HCT116 (cell line): ENCODE data around the gene SPCS3. TPM values are rescaled to one million over a fixed set of nuclear protein-coding genes. Genes with fewer than 3 reads are reported as not detected.

Source experiments
- ATAC-seq: fragments of 200-7000 bp; cut with Tn5 transposase; 2 replicates; pipeline ENCODE4 v1.9.1; 2020; ENCODE audit warnings: mild to moderate bottlenecking, moderate library complexity
- BruUV-seq: library from RNA; stranded (reverse); fragments of 400-500 nt; replicated peaks from 2 replicates; lab custom pipeline; 2021; lab: Mats Ljungman, UMichigan
- CTCF ChIA-PET: fragments of 300-600 bp; sonication (Branson Sonifier 250); formaldehyde crosslinking; loops from one replicate; lab custom pipeline; 2021; ENCODE audit warnings: antibody characterized with exemption; lab: Charles Lee
- POLR2A ChIA-PET: fragments of 300-600, 350-600 bp; sonication (Branson Sonifier 250); formaldehyde crosslinking; loops from one replicate; lab custom pipeline; 2021; ENCODE audit warnings: antibody characterized with exemption; lab: Charles Lee
- RAD21 ChIA-PET, 2 experiments: fragments of 300-600 bp; sonication (Branson Sonifier 250); formaldehyde crosslinking; loops; one replicate each; lab custom pipeline; 2023; ENCODE audit warnings: low total read pairs in 2 of 2; ENCODE audit not compliant: uncharacterized antibody in 2 of 2, unreplicated experiment in 2 of 2, low non-redundant PET in 1 of 2; lab: Charles Lee
- DNase-seq: peaks from one replicate; pipeline ENCODE4 v3.0.0-alpha.2; 2010; ENCODE audit warnings: low read depth, low spot score
- H2AFZ ChIP-seq: fragments of 200-600 bp; shearing (Covaris generic), sonication (generic); 2 replicates; pipeline ENCODE4 v1.6.1; 2017; ENCODE audit warnings: low read depth, mixed run types, mixed read lengths, antibody characterized with exemption, low read length; ENCODE audit not compliant: poor library complexity, severe bottlenecking
- H3K27ac ChIP-seq: 2 replicates; pipeline ENCODE4 v1.5.1; 2012; ENCODE audit warnings: low read depth, low read length
- H3K27me3 ChIP-seq: fragments of 200-600 bp; sonication (generic); 2 replicates; pipeline ENCODE4 v1.6.1; 2016; ENCODE audit warnings: mixed run types, low read length, mixed read lengths; ENCODE audit not compliant: insufficient read depth
- H3K36me3 ChIP-seq, 2 experiments: fragments of 200-500 bp in 1 of 2; fragments of 200-600 bp in 1 of 2; sonication (Bioruptor generic) in 1 of 2; sonication (generic) in 1 of 2; 2 replicates each; pipeline versions ENCODE4 v1.5.1 to v1.6.1; 2014 to 2016; ENCODE audit warnings: low read length in 2 of 2, inconsistent platforms in 1 of 2, mixed read lengths in 1 of 2, mixed run types in 1 of 2; ENCODE audit not compliant: insufficient read depth in 2 of 2, control insufficient read depth in 1 of 2
- H3K4me1 ChIP-seq, 2 experiments: fragments of 200-600 bp in 1 of 2; sonication (generic) in 1 of 2; 2 replicates each; pipeline versions ENCODE4 v1.5.1 to v1.6.1; 2012 to 2017; ENCODE audit warnings: low read length in 2 of 2, inconsistent platforms in 1 of 2, mild to moderate bottlenecking in 1 of 2, mixed read lengths in 1 of 2, mixed run types in 1 of 2, moderate library complexity in 1 of 2; ENCODE audit not compliant: insufficient read depth in 2 of 2, control insufficient read depth in 1 of 2
- H3K4me2 ChIP-seq: fragments of 200-600 bp; sonication (generic); 2 replicates; pipeline ENCODE4 v1.6.1; 2017; ENCODE audit warnings: mixed run types, low read length, mixed read lengths
- H3K4me3 ChIP-seq, 2 experiments: fragments of 200-600 bp in 1 of 2; sonication (generic) in 1 of 2; replicated peaks in 1 of 2; 2 replicates each; pipeline ENCODE4 v1.5.1; 2011 to 2016; ENCODE audit warnings: low read length in 2 of 2, control low read depth in 1 of 2, low read depth in 1 of 2, mild to moderate bottlenecking in 1 of 2, mixed read lengths in 1 of 2, mixed run types in 1 of 2
- H3K79me2 ChIP-seq: fragments of 200-600 bp; sonication (generic); 2 replicates; pipeline ENCODE4 v1.6.1; 2017; ENCODE audit warnings: mild to moderate bottlenecking, mixed run types, low read length, moderate library complexity, mixed read lengths; ENCODE audit not compliant: insufficient read depth
- H3K9ac ChIP-seq: fragments of 200-600 bp; sonication (generic); 2 replicates; pipeline ENCODE4 v1.6.1; 2016; ENCODE audit warnings: low read length, mixed read lengths
- H3K9me2 ChIP-seq: fragments of 200-600 bp; sonication (generic), shearing (Covaris generic); 2 replicates; pipeline ENCODE4 v1.6.1; 2017; ENCODE audit warnings: mixed run types, mild to moderate bottlenecking, moderate library complexity; ENCODE audit not compliant: insufficient read depth
- H3K9me3 ChIP-seq, 2 experiments: fragments of 200-500 bp in 1 of 2; fragments of 200-600 bp in 1 of 2; sonication (Bioruptor generic) in 1 of 2; sonication (generic) in 1 of 2; 2 replicates each; pipeline ENCODE4 v1.6.1; 2014 to 2017; ENCODE audit warnings: low read length in 2 of 2, mixed read lengths in 2 of 2, inconsistent platforms in 1 of 2, low read depth in 1 of 2, mild to moderate bottlenecking in 1 of 2, mixed run types in 1 of 2, moderate library complexity in 1 of 2; ENCODE audit not compliant: control insufficient read depth in 1 of 2, insufficient read depth in 1 of 2
- H4K20me1 ChIP-seq: fragments of 200-600 bp; sonication (generic), shearing (Covaris generic); 2 replicates; pipeline ENCODE4 v1.6.1; 2017; ENCODE audit warnings: mixed run types, mild to moderate bottlenecking, moderate library complexity; ENCODE audit not compliant: insufficient read depth
- CBX3 ChIP-seq: IDR thresholded peaks from 2 replicates; pipeline ENCODE4 v1.6.1; 2012; ENCODE audit warnings: low read depth
- CEBPB ChIP-seq: IDR thresholded peaks from 2 replicates; pipeline ENCODE4 v1.6.1; 2012; ENCODE audit warnings: low read depth
- EZH2 ChIP-seq: fragments of 200-600 bp; sonication (generic); IDR thresholded peaks from 2 replicates; pipeline ENCODE4 v1.6.1; 2017; ENCODE audit warnings: antibody characterized with exemption, mixed run types
- FOSL1 ChIP-seq: IDR thresholded peaks from 2 replicates; pipeline ENCODE4 v1.6.1; 2012; ENCODE audit warnings: low read depth
- POLR2A ChIP-seq: IDR thresholded peaks from 2 replicates; pipeline ENCODE4 v1.7.0; 2011; ENCODE audit warnings: borderline replicate concordance; ENCODE audit not compliant: insufficient read depth, insufficient read length; ENCODE audit errors: extremely low read depth
- SIN3A ChIP-seq: IDR thresholded peaks from 2 replicates; pipeline ENCODE4 v1.6.1; 2012; ENCODE audit warnings: low read depth
- SP1 ChIP-seq: IDR thresholded peaks from 2 replicates; pipeline ENCODE4 v1.6.1; 2012; ENCODE audit warnings: low read depth
- SRF ChIP-seq: IDR thresholded peaks from 2 replicates; pipeline ENCODE4 v1.6.1; 2012; ENCODE audit warnings: low read depth
- intact Hi-C: fragments of 100-400 bp; cut with micrococcal nuclease; formaldehyde crosslinking; loops from 2 replicates; pipeline ENCODE4 v1.10.0; 2022
- total RNA-seq: library from RNA; stranded (reverse); gene quantifications from one replicate; pipeline ENCODE4 v1.2.1, GENCODE V29; 2021; ENCODE audit not compliant: unreplicated experiment
- TF ChIP-seq, protein P1 (sequence below), 3 experiments: fragments of 200-600 bp in 1 of 3; sonication (generic) in 1 of 3; IDR thresholded peaks in 2 of 3; conservative IDR thresholded peaks in 1 of 3; 2 replicates each; pipeline ENCODE4 v1.5.1; 2012 to 2017; ENCODE audit warnings: low read depth in 2 of 3, low read length in 2 of 3, antibody characterized with exemption in 1 of 3, borderline replicate concordance in 1 of 3, control low read depth in 1 of 3, mild to moderate bottlenecking in 1 of 3, mixed read lengths in 1 of 3, mixed run types in 1 of 3, moderate library complexity in 1 of 3; ENCODE audit not compliant: insufficient read depth in 1 of 3

The SPCS3 gene
- total RNA-seq, 1 experiment from 2014 or later, result 135 TPM

DNA sequence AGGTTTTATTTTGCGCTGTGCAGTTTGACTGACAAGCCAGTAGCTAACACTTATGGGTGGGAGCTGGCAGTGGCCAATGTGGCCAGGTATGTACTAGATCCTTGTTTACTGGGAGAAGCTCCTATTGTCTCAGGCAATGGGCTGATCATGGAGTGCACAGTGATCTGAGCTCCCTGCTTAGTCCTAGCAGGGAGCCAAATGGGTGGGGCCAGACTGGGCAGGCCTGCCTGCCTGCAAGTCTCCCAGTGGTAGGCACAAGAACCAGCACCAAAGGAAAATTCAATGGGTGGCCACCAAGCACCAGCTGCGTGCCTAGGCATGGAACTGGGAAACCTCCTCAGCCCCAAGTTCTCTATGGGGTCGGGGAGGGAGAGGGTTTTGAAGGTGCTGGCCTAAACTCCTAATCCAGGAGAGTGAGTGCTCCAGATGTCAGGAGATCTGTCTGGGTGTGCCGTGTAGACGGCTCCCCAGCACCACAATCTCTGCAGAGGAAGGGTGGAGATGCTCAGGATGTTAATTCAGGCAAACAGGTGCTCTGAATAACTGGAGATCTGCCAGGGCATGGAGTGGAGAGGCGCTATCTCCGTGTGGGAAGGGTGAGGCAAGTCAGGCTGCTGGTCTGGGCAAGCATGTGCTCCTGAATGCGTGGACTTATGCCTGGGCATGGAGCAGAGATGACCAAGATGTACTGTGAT, 48.2 kb downstream of the SPCS3 start:
- H3K36me3 ChIP-seq, result no peaks in the 10 kb centered on the region
- H2AFZ ChIP-seq, result no peak overlapping the region
- no peak for DNase-seq
- no peak overlapping the region for H3K4me3 ChIP-seq
- H3K9me3 ChIP-seq, result no peaks in the 10 kb centered on the region
- no TSS peak for BruUV-seq
- intact Hi-C loops, result no loop called here
- no peak for ATAC-seq
- POLR2A ChIA-PET, result no interaction called here
- TF ChIP-seq FOSL1 (no peak), SP1 (no peak), SRF (no peak), CEBPB (no peak), SIN3A (no peak), EZH2 (no peak), POLR2A (no peak), CBX3 (no peak)
- TF ChIP-seq, protein P1, sequence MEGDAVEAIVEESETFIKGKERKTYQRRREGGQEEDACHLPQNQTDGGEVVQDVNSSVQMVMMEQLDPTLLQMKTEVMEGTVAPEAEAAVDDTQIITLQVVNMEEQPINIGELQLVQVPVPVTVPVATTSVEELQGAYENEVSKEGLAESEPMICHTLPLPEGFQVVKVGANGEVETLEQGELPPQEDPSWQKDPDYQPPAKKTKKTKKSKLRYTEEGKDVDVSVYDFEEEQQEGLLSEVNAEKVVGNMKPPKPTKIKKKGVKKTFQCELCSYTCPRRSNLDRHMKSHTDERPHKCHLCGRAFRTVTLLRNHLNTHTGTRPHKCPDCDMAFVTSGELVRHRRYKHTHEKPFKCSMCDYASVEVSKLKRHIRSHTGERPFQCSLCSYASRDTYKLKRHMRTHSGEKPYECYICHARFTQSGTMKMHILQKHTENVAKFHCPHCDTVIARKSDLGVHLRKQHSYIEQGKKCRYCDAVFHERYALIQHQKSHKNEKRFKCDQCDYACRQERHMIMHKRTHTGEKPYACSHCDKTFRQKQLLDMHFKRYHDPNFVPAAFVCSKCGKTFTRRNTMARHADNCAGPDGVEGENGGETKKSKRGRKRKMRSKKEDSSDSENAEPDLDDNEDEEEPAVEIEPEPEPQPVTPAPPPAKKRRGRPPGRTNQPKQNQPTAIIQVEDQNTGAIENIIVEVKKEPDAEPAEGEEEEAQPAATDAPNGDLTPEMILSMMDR (IDR thresholded peaks at IDR 0.05 in 2 of 3, conservative IDR thresholded peaks at IDR 0.05 in 1 of 3; ENCODE audit: borderline replicate concordance in 1 of 3, insufficient read depth in 1 of 3, low read depth in 2 of 3, low read length in 2 of 3), result no peak
- RAD21 ChIA-PET, result no interaction called here
- no peaks in the 10 kb centered on the region for H3K27me3 ChIP-seq
- H3K4me1 ChIP-seq, result no peaks in the 10 kb centered on the region
- no peaks in the 10 kb centered on the region for H4K20me1 ChIP-seq
- CTCF ChIA-PET, result no interaction called here
- no peaks in the 10 kb centered on the region; the same call in 1 of the 2 replicates for H3K9me2 ChIP-seq
- H3K4me2 ChIP-seq, result no peak overlapping the region
- no peak overlapping the region for H3K9ac ChIP-seq
- H3K27ac ChIP-seq, result no peak overlapping the region
- H3K79me2 ChIP-seq, result no peaks in the 10 kb centered on the region
